ENCODE measurements around the gene KAZN.

- TF ChIP-seq, protein P1, sequence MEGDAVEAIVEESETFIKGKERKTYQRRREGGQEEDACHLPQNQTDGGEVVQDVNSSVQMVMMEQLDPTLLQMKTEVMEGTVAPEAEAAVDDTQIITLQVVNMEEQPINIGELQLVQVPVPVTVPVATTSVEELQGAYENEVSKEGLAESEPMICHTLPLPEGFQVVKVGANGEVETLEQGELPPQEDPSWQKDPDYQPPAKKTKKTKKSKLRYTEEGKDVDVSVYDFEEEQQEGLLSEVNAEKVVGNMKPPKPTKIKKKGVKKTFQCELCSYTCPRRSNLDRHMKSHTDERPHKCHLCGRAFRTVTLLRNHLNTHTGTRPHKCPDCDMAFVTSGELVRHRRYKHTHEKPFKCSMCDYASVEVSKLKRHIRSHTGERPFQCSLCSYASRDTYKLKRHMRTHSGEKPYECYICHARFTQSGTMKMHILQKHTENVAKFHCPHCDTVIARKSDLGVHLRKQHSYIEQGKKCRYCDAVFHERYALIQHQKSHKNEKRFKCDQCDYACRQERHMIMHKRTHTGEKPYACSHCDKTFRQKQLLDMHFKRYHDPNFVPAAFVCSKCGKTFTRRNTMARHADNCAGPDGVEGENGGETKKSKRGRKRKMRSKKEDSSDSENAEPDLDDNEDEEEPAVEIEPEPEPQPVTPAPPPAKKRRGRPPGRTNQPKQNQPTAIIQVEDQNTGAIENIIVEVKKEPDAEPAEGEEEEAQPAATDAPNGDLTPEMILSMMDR (IDR thresholded peaks at IDR 0.05; ENCODE audit: poor library complexity) = no peak
- no peak for TF ChIP-seq EZH2 (IDR thresholded peaks at IDR 0.05; ENCODE audit: borderline replicate concordance)
Measured at GRCh38 chr1:15000030-15000429, 401.5 kb downstream of the KAZN start.
